Measurements from ENCODE around the gene LSM11. TPM values are rescaled to one million over a fixed set of nuclear protein-coding genes. Genes with fewer than 3 reads are reported as not detected.

Gene LSM11
- polyA plus RNA-seq, 3 donors, result 7.4 to 8.5 (median 7.7) TPM

DNA sequence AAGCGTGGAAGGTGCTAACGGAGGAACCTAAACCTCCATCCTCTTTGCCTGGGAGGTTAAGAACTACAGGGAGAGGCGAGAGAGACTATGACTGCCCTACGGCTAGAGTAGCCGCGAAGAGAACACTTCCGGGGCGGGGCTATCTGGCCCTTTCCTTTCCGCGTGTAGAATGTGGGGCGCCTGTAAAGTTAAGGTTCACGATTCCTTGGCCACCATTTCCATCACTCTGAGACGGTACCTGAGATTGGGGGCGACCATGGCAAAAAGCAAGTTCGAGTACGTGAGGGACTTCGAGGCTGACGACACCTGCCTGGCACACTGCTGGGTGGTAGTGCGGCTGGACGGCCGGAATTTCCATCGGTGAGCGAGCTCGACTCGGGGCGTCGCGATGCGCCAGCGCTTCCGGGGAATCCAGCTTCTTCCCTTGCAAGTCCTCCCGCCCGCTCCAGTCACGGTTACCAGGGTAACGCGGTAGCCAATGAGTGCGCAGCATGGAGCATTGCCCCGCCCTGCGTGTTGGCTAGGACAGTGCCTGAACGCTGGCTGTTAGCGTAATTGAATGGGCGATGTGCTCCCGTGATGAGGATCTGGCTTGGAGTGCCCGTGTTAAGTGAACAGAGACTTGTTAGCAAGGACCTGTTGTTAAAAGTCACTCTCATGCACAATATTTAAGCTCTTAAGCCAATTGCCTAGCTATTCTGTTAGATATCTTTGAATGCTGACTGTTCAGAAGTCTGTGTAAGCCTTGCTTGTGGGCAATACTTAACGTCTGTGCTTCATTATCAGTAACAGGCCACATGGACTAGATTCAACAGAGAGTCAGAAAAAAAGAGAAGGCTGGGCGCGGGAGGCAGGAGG lies 12.0 kb upstream of the LSM11 start, which contains the start of gene THG1L:
Gene THG1L, plus strand, starts transcription at position 149 of the 858 bp plus-strand sequence. Its CDS starts 21 bp downstream, at position 170.
- peak; percentile 98 for DNase-seq

DNA sequence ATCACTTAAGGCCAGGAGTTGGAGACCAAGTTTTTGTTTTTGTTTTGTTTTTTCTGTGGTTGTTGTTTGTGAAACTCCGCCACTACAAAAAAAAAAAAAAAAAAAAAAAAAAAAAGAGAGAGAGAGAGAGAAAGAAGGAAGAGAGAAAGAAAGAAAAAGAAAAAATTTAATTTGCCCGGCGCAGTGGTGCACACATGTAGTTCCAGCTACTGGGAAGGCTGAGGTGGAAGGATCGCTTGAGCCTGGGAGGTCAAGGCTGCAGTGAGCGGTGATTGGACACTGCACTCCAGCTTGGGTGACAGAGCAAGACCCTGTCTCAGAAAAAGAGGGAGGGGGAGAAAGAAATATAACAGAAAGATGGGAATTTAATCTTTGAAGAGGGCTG lies 11.4 kb upstream of the LSM11 start:
- no peak for DNase-seq

DNA sequence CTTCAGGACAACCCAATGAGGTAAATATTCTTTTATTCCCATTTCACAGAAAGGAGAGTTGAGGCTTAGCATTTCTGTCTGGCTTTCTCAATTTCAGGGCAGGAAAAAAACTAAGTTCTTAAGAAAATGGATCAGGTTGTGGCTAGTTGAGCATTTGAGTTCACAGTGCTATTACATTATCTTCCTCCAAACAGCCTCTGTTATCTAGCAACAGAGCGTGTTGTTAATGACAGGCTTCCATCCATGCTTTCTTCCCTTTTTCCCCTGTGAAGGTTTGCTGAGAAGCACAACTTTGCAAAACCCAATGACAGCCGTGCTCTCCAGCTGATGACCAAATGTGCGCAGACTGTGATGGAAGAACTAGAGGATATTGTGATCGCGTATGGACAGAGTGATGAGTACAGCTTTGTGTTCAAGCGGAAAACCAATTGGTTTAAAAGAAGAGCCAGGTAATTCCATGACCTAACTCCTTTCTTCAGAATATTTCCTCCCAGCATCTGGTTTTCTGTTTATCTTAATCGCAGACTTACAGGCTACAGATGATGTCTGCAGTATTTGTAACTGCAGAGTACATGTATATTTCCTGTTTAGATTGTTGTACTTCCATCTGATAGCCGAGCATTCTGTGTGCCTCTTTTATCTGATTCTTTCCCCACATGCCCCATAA lies 10.8 kb upstream of the LSM11 start:
- DNase-seq, result no peak

DNA sequence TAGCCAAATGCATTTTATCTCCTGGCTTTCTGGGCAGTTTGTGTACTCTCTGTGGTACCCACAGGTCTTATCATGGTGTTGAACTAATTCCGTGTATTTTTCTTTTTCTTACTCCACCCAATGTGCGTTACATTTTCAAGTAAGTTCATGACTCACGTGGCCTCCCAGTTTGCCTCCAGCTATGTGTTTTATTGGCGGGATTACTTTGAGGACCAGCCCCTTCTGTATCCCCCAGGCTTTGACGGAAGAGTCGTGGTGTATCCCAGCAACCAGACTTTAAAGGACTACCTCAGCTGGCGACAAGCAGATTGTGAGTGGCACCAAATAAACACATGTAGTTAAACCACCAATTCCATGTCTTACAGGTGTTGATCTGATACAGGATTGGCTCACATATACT lies 9.1 kb upstream of the LSM11 start:
- DNase-seq, result no peak

DNA sequence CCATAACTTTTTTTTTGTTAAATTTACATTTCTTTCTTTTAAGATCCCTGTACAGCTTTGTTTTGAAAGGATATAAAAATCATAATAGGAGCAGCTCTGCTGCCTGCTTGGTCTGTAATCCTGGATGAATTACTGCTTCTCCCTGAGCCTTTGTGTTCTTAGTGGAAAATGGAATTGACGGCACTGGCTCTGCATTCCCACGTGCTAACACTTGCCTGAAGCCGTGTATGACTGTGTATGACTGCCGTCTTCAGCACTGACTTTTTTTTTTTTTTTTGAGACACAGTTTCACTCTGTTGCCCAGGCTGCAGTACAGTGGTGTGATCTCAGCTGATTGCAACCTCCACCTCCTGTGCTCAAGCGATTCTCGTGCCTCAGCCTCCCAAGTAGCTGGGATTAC lies 7.5 kb upstream of the LSM11 start:
- no peak for DNase-seq

DNA sequence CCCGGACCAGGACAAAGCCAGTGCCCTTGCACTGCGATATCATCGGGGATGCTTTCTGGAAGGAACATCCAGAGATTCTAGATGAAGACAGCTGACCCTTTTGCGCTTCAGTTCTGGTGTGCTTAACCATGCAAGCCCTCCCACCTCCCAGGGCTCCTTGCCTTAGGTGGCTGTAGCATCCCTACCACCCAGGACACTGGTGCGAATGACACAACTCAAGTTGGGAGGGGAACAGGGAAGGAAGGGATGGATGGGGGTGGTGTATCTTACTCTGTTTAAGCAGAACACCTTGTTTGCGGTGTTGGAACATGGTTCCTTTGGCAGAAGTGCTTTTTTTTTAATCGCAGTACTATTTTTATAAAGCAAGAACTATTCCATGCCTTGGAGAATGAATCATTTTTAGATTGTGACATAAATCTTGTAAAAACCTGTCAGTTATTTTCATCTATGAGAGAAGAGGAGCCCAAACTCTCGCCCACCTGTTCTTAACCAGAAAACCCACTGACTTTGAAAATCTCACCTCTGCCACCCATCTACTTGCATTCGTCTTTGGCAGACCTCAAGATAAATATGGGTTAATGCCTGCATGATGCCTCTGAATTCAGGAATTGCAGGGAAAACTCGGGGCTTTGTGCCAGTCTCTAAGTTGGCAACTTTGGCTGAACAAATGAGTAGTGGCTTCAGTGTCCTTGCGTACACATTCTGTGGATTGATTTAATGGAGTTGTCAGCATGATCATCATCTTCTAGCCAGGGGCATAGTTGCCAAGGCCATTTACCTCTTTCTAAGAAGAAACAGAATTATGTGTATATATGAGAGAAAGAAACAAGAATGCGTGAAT lies 3.9 kb upstream of the LSM11 start:
- no peak for DNase-seq

DNA sequence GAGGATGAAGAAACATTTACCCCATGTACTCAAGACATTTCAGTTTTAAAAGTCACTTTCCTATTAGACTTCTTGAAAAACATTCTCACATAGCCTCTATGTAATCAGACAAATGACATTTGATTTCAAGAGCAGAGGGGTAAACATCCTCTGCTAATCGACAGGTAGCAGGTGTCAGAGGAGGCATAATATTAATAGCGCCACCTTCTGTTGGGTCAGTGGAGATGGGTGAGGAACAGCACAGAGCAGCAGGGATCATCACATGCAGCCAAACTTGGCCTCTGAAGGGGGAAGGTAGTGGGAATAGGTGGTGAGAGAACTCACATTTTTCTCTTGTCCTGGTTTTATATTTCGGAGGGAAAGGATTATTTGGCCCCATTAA lies 3.3 kb upstream of the LSM11 start:
- DNase-seq, result no peak

DNA sequence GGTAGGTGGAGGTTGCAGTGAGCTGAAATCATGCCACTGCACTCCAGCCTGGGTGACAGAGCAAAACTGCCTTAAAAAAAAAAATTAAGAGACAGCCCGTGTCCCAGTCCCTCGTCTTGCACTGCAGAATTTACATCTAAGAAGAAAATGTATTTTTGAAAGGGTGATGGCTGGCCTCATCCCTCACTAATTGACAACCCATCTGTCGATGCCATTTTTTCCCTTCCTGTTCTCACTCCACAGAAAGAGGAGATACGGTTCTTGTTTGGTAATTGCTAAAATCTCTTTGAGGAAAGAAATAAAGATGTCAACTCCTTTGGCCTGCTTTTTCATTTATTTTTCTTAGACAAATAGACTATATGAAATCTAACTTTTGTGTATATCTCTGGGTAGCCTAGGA lies 2.4 kb upstream of the LSM11 start:
- DNase-seq, result no peak

DNA sequence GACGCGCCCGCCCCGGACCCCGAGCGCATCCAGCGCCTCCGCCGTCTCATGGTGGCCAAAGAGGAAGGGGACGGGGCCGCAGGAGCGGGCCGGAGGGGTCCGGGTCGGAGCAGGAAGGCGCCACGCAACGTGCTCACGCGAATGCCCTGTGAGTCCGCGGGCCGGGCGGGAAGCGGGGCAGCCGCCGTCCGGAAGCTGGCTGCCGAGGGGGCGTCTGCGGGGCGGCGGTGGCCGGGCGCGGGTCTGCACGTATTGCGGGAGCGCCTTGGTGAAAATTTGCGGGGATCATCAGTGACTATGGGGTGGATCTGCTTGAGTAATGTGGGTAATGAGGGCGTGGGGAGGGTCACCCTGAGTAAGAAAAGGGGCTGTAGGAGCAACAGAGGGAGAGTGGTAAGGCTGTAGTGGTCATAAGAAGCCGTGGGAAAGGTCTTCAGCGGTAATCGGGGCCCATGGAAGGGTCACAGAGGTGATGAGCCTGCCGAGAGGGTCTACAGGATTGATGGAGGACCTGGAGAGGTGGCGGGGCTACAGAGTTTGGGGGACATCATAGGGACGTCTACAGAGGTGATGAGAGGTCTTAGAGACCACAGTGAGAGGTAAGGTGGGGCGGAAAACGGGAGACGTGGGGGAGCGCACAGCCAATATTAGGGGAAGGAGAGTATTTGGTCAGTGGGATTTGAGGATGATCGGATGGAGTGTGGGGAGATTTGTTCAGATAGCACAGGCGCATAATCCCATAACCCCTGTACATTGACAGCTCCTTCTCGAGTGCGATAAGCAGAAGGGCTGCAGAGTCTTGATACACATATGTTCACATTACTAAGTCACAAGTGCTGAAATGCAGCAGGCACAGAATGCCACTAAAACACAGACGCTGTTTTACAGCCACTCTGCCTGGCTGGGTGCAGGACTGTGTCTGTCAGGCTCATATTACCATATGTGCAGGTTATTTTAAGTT lies 819 bp downstream of the LSM11 start:
- DNase-seq, result no peak

DNA sequence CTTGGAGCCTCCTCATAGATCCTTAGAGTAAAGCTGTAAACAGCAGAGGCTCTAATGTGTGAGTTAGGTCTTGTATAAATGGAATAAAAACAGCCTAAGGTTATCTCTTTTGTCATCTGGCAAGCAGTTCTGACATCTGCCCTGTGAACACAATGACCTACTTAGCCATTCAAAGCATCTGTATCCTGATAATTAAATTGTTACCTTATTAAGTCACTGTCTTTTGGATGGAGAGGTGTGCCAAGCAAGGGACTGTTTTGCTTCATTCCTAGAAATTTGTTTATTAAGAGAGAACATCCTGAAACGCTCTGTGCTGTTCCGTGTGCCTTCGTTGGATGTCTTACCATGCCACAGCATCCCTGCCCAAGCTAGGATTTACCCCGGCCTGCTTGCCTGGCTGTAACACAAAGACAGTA lies 1.5 kb downstream of the LSM11 start:
- DNase-seq, result no peak

DNA sequence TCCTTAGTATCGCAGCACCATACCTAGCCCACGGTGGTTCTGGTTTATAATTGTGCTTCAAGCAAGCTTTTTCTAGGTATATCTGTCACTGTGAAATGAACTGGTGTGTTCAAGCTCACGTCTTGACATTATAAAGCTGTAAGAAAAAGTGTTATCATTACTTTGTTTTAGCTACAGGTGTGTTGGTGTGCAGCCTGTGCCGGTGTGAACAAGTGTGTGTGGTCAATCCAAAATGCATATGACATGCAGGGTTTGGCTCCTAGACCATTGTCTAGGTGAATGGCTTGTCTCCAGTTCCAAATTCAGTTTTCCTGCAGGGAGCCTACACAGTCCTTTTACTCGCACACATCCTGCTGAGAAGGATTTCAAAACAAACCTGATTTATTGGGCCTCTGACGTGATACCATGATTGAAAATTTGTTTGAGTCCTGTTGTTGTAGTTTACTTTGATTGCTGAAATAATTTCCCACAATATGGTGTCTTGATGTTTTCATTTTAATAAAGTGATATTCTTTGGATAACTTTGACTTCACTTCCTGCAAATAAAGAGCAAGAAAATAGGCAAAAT lies 3.7 kb downstream of the LSM11 start:
- DNase-seq, result no peak

DNA sequence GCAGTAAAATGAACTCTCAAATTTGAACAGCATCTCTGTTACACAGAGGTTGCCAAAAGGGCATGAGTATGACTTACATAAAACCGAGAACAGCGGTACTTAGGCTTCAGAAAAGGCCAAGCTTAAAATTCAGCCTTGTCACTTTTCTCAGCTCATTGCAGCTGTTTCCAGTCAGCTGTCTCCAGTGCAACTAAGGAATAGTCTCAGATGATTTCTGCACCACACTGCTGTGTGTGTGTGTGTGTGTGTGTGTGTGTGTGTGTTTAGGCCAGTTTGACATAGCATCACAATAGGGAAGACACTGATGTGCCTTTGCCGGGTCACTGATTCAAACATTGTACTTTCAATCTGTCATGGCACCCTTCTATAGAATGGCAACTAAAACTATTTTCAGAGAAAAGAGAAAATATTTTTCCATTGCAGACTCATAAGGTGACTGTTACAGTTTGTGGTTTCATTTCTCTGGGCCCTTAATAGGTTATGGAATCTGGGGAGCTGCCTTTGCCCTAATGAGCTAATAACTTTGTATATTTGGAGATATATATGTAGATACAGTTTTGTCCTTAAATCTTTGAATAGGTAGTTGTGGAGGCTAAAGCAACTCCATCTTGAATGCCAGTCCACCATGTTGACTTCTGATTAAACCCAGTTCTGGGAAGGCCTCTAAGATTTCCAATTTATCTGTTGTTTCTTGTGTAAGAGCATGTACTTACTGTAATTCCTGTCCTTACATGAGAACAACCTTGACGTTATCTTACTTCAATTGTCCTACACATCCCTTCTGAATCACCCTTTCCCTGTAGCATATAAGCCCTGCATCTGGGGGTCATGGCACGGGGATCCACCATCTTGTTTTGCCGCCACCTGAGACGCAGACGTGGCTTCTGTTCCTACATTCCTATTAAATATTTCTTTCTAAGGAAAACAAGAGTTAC lies 4.5 kb downstream of the LSM11 start:
- no peak for DNase-seq

DNA sequence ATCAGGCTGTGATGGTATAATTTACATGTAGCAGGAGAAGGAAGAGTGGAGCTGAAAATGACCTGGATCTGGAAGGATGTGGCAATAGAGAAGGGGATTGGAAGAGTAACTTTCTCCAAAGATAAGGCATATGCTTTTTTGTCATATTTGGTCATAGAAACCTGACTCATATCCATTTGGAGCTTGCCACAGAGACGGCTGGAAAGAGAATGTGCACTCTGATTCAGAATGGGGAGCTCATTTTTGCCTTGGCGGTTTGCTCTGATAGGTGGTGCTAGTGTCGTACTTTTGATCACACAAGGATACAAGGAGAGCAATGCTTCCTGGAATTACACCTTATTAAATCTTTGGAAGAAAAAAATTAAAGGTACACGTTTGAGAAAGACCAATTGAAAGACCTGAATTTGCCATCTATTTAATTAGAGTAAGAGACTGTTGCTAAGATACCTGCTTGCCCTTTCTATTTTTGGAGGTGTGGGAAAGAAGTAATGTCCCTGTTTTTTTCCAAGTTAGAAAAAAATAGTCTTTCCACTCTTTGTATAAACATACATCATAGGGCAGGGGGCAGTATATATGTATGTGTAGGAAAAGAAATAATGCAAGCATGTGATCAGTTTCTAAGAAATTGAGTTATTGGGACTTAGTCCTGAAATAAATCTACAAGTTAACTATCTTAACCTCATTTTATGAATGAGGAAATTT lies 5.4 kb downstream of the LSM11 start:
- no peak for DNase-seq

DNA sequence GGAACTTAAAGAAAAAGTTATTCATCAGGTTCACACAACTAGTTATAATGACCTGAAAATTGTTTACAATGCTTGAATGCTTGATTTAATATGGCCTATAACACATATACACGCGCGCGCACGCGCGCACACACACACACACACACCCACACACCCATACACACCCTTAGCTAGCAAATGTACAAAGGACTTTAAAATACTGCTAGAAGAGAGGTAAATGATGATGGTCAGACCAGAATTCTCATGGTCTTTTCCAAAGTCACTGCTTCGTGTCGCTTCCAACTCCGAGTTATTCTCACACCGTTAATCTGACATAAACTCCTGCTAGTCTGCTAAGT lies 5.9 kb downstream of the LSM11 start:
- no peak for DNase-seq

DNA sequence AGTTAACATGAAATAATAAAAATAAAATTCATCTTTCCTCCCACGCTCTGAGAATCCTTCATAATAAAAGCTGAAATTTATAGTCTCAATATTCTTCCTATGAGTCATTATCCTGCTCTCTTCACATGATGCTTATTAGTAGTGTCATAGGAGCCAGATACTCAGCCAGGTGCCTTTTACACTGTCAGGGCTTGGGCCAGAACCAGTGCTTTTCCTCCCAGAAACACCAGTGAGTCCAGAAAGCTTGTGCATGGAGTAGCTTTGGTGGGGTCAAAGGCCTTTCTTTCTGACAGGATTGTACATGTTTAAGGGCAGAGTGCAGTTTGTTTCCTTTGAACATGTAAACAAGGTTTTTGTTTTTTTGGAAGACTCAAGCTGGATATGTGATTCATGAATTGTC lies 6.8 kb downstream of the LSM11 start:
- DNase-seq, result no peak

DNA sequence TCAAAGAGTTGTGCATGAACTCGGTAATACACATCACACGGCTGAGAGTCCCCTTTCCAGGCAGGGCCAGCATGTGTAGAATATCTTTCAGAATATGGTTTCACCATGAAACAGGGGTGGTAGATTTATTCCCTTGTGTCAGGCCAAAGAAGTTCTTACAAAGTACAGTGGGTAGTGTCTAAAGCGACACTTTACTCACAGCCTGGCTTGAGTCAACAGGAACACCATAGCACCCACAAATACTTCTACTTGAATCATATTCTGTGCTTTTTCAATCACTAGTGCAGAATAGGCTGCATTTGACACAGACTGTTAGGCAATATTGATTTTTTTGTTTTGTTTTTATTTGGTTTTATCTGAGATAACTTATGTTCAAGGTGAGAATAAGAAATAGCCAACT lies 12.6 kb downstream of the LSM11 start:
- no peak for DNase-seq

DNA sequence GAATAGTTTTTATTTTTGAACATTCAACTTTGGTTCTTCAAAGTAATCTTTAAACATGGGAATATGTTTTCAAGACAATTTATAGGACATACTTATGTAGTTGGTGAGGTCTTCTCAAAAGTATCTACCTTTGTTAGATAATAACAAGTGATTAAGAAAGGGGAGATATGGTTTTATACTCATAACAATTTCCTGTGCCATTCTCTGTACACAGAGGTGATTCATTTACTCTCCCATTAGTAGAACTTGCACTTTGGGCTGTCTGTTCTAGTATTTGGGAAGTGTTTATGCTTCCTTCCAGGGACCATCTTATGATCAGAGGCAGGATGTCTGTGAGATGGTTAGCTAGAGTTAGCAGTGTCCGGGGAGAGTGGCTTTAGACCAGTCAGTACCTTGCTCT lies 15.2 kb downstream of the LSM11 start:
- no peak for DNase-seq

DNA sequence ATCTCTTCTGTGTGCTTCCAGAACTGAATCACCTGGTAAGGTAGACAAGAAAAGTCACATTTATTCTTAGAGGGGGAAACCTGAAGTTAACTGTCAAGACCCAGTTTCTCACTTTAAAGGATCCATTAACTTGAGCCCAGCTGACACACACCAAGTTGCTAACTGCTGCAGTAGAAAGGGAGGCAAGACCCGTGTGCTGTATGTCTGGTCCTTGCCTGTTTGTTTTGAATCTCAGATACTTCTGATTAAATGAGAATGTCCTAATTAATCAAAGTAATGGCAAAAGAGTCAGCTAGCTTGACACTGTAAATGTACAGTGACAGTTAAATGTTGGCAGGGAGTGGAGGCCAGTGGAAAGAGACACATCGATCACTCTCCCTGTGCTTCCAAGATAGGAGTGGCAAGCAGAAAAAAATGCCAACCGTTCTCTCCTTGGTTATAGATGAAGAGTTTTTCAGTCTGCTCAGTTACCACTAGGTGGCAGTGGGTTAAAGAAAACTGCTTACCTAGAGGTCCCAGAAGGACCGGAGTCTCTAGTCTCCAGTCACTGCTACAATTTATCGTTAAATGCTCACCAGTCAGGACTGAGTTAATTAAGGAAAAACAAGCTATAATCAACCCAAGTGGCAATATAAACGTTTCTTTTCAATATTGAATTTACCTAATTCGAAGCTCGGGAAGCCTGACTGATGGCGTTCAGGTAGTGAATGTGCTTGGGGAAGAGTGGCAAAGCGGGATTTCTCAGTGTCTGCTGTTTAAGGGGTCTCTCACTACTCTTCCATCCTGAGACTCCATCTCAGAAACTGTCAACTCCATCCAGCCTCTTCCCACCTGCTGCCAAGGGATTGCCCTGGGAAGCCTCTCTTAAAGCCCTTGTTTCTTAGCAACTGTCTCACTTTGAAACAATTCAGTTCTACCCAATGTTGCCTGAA lies 18.4 kb downstream of the LSM11 start:
- peak; percentile 56 for DNase-seq
